Ureter (tissue), 1 donor: ENCODE data around the gene SORCS3. TPM values are rescaled to one million over a fixed set of nuclear protein-coding genes. Genes with fewer than 3 reads are reported as not detected.

Experiments
- DNase-seq: peaks from one replicate; pipeline ENCODE4 v3.0.0-alpha.2; 2020; ENCODE audit warnings: low spot score
- total RNA-seq: library from RNA; stranded (reverse); gene quantifications from one replicate; pipeline ENCODE4 v1.2.4, GENCODE V29; 2023
- donor health status: DM: yes; HTN: yes; CAD: no.

SORCS3 gene
- total RNA-seq, 1 donor from 2014 or later = not detected

DNA sequence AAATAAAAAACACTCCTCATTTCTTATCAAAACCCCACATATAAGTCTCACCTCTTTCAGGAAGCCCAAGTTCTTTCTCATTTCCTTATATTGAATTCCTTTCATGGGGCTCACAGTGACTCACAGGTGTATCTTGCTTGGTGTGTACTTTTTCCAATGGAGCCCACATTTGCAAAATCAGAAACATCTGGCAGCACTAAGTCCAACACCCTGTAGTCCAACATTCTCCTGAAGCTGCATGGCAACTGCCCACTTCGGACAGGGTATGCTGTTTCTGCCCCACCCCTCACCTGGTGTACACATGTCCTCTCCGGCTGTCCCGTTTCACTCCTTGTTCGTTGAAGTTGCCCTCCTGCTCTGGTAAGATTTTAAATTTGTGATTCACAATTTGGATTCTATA, 544.1 kb downstream of the SORCS3 start:
- DNase-seq = no peak

DNA sequence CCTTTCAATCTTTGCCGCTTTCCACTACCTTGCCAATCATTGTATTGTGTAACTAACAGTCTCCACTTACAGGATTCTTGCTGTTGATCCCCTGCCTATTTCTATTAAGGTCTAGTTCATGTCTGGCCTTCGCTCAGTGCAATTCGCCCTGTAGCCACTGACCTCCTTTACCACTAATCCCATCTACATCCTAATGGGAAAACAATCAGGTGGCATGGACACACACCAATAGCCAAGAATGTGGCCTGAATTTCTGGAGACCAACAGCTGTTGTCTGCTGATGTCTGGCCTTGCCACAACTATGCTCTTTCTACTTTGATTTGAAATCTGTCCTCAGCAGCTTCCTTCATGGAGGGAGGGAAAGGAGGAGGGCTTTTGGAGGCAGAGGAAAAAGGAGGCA, 546.2 kb downstream of the SORCS3 start:
- DNase-seq = no peak

DNA sequence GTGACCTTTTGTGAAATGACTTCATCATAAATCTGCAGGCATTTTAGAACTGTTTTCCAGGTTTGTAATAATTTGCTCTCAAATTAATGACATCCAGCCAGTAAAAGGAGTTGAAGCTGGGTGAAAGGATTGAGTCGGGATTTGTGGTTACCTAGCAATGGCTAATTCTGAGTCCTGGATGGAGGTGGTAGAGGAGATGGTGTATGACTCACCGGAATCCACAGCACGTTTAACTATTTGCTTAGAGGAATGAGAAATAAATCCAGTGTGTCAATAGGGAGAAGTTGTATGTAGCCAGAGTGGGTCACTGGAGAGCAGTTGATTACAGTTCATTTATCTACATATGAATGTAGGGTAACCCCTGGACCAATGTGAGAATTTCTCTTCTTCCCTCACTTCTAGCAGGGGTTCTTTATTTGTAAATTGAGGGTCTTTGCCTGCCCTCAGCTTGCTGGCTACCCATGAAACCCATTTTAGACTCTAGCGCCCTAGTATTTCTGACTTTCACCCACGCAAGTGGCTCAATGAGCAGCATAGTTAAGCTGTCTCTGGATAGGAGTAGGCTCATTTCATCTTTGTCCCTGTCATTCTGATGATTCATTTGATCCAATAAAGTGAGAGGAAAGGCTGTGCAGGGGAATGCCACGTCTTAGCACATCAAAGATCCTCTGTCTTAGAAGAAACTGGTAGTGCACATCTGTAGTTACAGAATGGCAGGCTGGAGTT, 547.8 kb downstream of the SORCS3 start:
- no peak for DNase-seq

DNA sequence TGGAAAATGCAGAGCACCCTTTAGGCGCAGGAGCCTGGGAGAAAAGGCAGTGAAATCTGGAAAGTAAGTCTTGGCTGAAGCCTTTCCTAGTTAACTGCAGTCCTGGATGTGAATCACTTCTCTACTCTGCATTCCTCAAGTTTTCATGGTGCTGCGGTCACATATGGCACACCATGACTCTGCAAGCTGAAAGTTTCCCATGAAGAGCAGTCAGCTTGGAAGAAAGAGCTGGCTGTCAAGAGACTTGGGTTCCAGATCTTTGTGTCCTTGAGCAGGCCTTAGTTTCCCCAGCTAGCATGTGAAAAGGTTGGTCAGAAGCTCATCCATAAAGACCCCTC, 548.3 kb downstream of the SORCS3 start:
- no peak for DNase-seq

DNA sequence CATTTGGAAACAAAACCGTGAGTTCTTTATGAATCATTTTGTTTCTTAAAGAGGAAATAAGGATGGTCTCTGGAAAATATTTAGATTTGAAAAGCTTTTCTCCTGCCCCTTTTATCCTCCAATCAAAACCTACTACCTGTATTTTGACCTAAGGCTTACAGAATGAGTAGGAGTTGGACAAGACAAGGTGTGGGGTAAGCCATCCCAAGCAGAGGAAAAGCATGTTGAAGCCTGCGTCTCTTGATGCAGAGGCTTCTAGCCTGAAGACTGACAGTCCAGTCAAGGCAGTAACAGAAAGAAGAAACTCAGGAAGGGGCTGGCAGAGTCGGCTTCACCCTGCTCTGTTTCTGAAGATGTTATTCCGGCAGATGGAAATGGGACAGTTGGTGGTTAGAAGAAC, 551.1 kb downstream of the SORCS3 start:
- DNase-seq = no peak

DNA sequence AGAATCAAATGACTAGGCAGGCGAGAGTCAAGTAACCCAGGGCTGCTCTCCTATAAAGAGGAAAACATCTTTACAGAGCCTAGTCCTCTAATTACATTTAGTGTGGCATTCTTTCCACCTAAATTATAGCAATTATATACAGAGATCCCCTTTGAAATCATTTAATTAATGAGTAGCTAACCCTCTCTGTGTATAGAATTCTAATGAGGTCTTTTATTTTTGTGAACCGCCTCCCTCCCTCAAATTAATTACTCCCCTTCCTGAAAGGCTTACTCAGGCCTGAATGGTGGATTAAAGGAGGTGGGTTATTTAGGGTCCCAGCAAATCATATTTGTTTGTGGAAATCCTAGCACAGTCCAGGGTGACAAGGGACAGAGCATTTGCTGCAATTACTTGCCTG, 551.8 kb downstream of the SORCS3 start:
- no peak for DNase-seq

DNA sequence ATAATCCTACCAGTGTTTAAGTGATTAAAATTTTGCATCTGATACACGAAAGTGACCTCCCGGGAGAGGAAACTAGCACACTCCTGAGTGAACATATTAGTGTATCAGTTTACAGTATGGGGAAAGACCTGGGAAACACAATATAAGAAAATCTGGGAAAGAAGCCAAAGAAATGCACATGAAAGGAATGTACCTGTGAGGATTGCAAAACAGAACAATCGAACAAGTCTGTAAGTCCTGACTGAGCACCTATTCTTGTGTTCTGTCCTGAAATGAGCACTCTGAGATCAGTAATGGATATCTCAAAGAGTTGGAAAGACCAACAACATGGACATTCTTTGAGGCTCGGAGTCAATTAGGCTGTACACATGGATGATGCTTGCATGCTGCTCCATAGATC, 554.7 kb downstream of the SORCS3 start:
- DNase-seq = no peak

DNA sequence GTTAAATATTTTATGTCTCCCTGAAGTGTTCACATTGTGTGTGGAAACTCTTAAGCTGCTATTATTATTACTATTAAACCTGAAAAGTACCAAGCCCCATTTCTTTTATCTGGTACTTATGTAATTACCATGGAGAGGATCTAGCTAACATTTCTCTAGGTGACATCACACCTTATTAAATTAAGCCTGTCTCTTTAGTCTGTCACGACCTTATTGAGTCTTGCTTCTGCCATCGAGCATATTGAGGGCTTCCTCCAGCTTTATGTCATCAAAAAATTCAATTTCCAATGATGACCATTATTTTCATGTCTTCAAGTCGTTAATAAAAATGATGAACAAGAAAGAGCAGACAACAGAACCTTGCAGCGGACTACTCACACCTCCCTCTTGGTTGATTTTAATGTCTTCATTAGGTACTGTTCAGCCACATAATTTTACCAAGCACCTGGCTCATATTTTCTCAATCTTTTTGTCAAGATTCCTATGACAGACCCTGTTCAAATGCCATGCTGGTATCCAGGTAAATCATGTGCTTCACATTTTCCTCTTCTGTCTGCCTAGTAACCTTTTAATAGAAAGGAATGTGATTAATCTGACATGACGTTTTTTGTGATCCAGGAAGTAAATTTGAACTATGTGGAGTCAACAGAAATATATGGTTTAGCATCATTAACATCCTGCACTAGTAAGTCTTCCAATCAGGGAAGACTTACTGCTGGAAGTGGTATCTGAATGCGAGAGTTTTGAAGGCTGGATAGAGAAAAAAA, 556.7 kb downstream of the SORCS3 start:
- DNase-seq = no peak

DNA sequence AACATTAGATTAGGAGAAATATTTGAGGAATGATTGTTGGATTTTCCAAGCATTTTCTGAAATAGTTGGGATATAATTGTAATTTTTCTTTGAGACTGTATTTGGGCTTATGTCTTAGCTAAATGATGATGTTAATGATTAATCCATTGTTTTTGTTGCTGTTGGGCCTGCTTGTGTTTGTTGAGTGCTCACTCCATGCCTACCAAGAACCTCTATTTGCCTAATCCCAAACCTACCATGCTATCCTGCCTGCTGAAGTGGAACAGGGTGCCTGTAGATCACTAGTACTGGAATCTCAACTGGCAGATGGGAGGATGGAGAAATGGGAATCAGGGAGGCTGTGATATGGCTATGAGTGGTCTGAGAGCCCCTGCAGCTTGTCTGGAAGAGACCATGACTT, 565.5 kb downstream of the SORCS3 start:
- no peak for DNase-seq

DNA sequence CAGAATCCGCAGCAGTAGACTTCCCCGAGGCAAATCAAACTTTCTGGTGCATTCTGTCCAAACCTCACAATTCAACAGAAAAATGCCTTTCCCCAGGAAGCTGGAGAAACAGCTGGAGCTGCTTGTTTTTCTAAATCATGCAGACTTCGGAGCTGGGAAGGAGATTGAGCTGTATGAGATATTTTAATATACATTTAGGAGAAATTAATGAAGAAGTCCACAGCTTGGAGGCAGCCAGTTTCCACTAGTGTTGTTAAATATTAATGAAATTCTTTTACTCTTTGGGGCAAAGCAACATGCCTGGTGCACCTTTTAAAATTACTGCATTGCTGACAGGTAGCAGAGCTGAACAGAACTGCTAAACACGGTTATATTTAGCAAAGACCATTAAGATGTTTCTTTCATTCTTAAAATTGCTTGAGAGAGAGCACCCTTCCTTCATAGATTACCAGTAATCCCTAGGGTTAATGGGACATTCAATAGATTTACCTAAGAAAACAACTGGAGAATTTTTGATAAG, 566.4 kb downstream of the SORCS3 start:
- no peak for DNase-seq

DNA sequence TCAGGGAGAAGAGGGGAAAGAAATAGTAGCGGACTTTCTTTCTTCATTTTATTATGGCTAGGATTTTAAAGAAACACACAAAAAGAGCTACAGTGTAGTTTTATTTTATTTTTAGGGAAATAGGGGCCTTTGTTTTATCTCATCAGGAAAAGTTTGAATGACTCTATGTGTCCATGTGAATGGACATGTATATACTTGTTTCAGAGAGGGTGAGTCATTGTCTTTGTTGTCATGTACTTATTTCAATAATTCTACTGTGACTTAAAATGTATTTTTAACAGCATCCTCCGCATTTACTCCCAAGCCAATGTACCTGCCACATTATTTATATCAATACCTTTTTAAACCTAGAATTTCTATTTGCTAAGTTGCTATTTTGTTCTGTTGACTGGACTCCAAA, 569.5 kb downstream of the SORCS3 start:
- no peak for DNase-seq

DNA sequence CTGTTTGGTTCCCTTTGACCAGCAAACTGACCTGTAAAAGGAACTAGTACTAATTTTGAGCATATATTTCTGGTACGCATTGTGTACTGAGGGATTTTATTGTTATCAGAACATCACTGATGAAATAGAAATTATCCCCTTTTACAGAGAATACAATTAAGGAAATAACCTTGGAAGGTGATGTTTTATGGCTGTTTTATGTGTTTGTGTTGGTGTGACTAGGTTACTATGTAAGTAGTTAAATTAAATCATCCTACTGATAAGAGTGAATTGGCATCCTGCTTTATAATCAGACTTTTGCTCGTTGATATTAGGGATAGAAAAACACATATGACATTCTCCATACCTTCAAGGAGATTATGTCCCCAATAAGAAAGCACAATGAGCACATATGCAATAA, 596.6 kb downstream of the SORCS3 start:
- DNase-seq = no peak

DNA sequence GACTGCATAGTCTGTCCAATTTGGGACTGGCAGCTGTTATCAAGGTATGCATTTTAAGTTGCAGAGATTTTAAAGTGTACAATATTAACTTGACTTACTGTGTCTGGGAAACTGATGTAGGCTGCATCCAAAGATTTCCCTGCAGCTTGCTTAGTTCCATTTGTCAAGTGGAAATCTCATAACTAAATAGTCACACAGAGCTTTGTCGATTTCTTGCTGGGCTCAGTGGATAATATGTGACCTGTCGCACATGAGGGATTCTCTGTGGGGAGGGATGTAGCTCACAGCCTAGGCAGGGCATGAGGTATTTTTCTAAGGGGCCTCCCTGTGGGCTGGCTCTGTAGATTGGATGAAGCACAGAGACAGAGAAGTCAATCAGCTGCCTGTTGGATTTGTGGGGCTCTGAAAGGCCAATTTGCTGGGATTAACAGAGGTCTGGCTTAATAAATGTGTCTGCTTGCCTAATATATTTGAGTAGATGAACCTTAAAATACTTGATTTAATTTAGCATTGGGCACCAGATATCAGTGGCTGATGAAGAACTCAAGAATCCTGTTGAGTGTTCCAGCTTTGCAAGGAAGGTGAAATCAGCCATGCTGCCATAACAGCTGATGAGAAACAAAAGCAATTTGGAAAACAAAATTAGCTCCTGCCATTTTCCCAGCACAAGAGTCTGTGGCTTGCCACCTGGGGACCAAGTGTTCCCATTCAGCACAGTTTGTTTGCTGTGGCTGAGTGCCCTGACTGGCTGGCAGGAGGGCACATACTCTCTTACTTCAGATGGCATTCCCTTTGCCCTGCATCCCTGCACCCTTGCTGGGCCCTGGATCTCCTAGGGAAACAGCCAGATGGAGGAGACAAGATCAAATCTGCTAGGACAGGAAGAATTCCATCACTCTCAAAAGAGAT, 598.5 kb downstream of the SORCS3 start:
- DNase-seq = no peak

DNA sequence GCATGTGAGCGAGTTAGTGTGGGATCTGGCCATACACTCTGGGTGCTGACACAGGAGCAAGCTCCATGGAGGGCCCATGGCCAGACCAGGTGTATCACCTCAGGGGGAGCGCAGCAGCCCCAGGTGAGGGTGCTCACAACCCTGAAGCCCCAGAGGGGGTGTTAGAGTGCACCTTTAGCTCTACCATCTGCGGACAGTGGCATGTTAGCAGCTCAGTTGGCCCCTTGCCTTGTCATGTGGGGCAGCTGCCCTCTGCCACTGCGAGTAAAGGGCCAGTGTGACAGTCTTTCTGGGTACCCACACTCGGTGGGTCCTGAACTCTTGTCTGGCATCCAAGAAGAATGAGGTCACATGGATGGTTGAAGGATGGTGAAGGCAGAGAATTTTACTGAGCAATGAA, 600.2 kb downstream of the SORCS3 start:
- DNase-seq = no peak

DNA sequence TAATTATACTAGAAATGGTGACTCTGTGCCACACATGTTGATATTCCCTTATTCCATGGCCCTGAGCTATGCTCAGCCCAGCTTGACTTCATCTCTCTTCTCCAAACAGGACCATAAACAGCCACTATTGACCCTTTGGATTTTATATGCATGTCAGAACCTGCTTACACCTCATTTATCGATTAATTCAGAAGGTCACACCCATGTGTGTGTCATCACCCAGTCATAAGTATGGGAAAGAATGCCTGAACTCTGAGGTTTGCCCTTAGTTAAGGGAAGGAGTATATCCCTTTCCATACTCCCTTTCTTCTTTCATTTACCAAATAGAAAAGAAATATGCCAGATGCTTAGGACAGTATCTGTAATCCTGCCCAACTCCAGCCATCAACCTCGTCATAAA, 602.3 kb downstream of the SORCS3 start:
- DNase-seq = no peak

DNA sequence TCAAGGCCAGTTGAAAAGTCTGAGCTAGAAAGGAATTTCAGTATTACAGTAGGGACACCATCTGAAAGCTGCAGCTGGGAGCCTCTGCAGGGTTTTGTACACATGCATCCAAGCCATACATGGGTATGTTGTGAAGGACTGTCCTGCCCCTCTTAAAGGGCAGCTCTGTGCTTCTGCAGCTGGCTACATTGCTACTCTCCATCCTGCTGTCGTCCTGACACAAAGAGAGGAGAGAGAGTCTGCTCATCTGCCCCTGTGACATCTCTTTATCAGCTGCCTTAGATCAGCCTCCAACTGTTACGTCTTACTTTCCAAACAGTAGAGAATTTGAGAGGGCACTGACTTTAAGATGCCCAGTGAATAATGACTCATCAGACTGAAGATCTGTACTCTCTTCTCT, 602.7 kb downstream of the SORCS3 start:
- no peak for DNase-seq

DNA sequence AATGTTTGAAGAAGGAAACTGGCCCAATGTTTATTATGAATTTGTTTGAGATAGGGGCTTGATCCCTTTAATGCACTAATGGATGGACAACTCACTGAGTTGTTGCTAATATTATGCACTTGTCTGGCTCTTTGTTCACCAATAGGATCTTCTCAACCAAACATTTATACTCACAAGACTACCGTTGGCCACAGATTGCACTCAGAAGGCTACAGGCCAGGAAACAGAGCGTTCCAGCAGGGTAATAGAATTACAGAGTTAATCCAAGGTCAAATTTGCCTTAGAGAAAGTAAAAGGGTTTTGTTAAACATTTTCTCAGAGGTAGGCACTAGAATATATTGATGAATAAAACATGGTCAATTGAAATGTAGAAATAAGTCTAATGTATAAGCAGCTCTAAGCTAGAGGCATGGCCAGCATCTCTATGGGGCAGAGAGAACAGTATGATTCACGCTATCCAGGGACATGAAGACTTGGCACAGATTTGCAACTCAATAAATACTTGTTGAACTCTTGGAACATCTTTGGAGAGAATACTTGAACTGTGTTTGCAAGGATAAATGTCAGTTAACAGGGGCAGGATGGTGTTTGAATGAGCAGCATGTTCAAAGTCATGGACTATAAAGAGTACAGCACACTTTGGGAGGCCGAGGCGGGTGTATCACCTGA, 606.9 kb downstream of the SORCS3 start:
- DNase-seq = no peak

DNA sequence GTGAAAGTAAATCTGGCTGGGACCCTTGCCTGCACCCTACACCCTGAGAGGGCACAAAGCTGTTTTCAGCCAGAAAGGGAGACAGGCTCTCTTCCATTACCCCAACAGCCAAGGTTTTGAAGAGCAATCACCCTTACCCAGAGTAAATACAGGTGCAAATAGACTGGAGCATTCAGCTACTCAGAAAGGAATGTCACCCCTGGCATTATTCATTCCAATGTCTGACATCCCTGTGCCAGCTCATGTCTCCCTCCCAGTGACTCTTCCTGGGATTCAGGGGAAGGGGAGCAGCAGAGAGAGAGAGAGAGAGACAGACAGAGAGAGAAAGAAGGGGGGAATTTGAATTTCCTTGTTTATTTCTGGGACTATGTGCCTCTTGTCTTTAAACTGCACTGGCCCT, 611.8 kb downstream of the SORCS3 start:
- DNase-seq = no peak

DNA sequence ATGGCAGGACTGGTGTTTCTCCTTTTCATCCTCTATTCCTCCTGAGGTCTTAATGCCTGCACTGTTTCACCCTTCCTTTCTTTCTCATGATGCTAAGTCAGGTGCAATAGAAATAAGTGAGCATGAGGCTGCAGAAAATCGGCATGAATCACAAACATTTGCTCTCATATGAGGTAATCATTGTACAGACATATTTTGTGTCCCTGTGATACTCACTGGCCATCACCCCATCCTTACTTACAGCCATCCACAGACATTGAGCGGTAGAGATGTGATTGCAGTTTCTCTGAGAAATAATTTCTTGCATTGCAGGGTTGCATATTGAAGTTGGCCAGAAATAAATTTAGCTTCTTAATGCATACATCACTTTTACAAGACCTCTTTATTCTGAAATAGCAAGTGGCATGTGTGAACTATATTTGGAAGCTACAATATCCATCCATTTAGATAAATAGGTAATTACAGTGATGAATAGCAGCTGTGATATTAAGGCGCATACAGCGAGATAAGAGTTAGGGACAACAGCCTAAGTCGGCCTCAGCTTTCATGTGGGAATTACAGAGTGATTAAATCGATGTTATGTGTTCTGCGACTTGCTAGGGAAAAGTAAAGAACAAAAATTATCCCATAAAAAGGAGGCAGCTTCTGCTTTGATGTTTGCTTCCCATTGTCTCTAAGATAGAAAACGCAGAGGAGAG, 612.6 kb downstream of the SORCS3 start:
- DNase-seq = no peak

DNA sequence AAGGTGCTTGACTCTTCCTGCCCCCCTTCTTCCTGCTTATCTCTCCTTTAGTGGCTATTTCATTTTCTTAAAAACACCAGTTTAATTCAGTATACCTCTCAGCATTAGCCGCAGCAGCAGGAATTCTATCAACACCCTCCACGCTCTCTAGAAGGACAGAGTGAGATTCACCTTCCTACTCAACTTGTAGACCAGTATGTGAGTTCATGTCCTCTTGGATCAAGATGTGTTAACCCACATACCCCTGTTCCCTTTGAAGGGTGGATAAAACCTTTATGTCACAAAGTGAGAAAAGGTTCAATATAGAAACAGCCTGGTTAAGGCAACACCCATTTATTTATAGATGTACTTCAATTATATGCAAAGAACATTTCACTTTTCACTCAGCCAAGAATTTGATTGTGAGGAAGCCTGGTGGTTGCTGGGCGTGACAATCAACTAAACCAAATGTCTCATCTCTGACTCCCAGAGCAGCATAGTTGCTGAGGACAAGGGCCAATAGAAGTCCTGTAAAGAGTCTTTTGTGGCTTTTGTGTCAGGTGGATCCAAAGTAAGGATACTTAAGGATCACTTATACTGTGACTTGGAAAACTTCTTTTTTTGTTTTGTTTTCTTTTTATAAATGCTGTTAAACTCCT, 617.1 kb downstream of the SORCS3 start:
- DNase-seq = no peak

DNA sequence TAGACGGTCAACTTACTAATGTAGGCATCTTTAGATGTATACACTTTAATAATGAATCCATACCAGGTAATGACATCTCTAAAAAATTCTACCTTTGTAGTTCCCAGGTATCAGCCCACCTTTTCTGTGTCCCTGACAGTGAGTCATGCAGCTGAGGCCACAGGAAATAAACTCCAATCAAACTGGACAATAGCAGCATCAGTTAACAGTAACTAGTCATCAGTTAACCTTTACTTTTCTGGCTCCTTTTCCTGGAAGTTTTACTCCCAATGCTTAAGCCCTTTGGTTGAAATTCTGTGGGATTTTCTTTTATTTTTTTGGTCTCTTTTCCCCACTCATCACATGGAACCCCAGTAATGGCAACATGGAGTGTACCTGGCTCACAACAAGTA, 617.6 kb downstream of the SORCS3 start:
- DNase-seq = no peak
